IPS-15b (cell line): ENCODE measurements around the gene PCOLCE2.

Experiments used
- H3K27me3 ChIP-seq: one replicate; pipeline ENCODE4 v1.6.1; 2013; ENCODE audit warnings: low read length; ENCODE audit not compliant: control insufficient read depth, insufficient read depth
- H3K36me3 ChIP-seq: one replicate; pipeline ENCODE4 v1.6.1; 2013; ENCODE audit warnings: low read length; ENCODE audit not compliant: control insufficient read depth, insufficient read depth
- H3K4me1 ChIP-seq: one replicate; pipeline ENCODE4 v1.6.1; 2013; ENCODE audit warnings: mild to moderate bottlenecking, low read length; ENCODE audit not compliant: control insufficient read depth, insufficient read depth
- H3K4me3 ChIP-seq: one replicate; pipeline ENCODE4 v1.5.1; 2013; ENCODE audit warnings: low read depth, low read length
- H3K9ac ChIP-seq: one replicate; pipeline ENCODE4 v1.6.1; 2013; ENCODE audit warnings: low read depth, mild to moderate bottlenecking, low read length
- H3K9me3 ChIP-seq: one replicate; pipeline ENCODE4 v1.6.1; 2013; ENCODE audit warnings: mild to moderate bottlenecking, low read length; ENCODE audit not compliant: control insufficient read depth, insufficient read depth

The PCOLCE2 gene

DNA sequence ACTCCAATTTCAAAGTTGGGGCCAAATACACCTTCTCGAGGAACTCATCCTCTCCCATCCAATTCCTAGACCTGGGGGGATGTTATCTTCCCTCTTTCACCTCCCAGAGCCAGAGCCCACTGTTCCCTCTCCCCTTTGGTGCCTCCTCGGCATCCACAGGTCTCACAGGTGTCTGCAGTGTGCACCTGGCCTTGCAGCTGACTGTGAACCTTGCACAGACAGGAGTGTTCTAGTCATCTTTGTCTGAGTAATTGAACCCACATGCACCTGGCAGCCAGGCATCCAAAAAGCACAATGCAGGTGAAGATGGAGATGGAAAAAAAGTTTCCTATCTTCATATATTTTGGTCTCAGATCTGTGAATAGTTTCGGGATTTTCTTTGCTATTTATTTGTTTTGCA, 30.8 kb downstream of the PCOLCE2 start:
- Histone ChIP-seq H3K4me1 (peaks cover 25% of the 10 kb centered on the region), H3K27me3 (no peaks in the 10 kb centered on the region), H3K9ac (no peak overlapping the region), H3K9me3 (no peaks in the 10 kb centered on the region), H3K36me3 (no peaks in the 10 kb centered on the region), H3K4me3 (no peak overlapping the region)

DNA sequence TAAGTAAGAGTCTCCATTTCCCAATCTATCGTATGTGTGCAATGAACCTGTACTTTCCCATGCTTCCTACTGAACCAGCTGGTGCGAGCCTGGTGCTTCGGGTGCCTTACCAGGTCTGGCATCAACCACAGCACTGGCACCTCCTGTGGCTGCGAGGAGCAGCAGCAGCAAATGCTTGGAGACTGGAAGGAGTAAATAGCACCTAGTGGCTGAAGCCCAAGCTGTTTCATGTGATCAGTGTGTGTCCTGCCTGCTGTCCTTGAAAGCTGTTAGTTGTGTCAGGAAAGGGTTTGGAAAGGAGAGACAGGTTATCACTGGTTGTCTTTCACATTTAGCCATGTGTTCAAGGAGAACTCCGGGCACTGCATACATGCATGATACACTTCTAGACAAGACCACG, 31.8 kb downstream of the PCOLCE2 start:
- H3K9me3 ChIP-seq = no peaks in the 10 kb centered on the region
- no peaks in the 10 kb centered on the region for H3K36me3 ChIP-seq
- H3K4me3 ChIP-seq = no peak overlapping the region
- no peak overlapping the region for H3K9ac ChIP-seq
- no peaks in the 10 kb centered on the region for H3K27me3 ChIP-seq
- H3K4me1 ChIP-seq = peaks cover 16% of the 10 kb centered on the region

DNA sequence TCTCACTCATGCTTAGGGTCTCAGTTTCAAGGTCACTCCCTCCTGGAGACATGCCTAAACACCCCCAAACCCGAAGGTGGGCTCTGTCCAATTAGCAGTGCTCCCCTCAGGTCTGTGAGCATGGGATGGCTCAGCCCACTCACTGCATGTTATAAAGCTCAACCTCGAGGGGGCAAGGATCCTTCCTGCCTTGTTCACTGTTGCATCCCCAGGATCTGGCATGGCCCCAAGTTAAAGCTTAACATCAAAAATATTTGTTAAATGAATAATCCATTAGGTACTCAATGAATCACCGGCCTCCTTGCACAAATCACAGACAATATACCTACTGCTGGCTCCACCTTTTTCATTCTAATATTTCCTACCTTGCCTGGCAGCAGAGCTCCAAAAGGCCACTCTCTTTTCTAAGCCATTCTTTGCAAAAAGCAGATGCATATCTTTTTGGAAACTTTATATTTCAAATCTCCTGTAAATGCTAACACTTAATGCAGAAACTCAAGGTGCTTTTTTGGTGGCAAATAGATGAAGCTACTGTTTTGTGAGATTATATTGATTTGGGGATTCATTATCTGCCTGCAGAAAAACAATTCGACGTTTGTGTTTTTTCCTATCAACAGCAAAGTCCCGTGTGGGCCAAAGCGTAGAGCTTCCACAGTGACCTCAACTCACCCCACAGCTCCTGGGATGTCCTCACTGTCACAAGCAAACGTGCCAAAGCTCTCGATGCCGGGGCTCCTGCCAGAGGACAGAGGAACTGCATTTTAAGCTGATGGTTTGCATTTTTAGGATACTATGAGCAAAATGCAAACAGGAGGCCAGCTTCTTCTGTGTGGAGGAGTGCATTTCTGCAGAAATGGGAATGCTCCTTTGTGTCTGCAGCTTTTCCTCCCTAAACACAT, 35.4 kb downstream of the PCOLCE2 start:
- Histone ChIP-seq H3K9me3 (no peaks in the 10 kb centered on the region), H3K4me3 (no peak overlapping the region)

DNA sequence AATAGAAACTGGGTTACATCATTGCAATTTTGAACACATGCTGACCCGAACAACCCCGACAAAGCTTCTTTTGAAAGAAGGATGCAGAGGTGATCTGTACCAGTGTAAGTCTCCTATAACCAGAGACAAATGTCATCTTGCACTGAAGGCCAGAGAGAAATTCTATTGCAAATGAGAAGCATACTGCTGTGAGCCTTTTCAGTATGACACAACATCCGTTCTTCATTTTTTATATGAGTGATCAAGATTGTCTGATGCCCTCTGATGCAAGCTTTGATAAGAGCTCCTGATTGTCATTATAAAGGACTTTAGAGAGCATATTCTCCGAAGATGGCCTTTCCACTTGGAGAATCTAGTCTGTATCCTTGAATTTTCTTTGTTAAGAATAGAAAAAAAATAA, 36.9 kb downstream of the PCOLCE2 start:
- peaks cover 5% of the 10 kb centered on the region for H3K4me1 ChIP-seq

More for the DNA sequence above, 35.4 kb downstream of the PCOLCE2 start:
- Histone ChIP-seq H3K27me3 (no peaks in the 10 kb centered on the region), H3K9ac (no peak overlapping the region), H3K36me3 (no peaks in the 10 kb centered on the region), H3K4me1 (peaks cover 5% of the 10 kb centered on the region)

DNA sequence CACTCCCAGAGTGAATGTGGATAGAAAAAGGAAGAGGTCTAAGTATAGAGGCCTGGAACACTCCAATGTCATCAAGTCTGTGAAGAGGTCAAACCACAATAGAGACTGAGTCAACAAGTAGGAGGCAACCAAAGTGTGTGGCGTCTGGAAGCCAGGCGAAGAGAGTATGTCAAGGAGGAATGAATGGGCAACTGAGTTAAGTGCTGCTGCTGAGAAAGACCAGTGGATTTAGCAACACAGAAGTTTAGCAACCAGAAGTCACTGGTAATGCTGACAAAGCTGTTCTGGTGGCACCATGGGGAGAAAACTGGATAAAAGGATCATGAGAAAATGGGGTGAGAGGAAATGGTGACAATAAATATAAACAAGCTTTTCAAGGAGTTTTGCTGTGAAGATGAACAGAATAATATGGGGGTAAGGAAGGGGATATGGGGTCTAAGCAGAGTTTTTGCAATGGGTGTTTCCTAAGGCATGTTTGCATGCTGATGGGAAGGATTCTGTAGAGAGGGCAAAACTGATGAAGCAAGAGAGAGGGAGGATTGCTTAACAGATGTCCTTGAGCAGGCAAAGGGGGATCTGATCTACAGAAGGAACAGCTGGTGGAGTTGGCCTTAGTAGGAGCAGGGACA, 38.4 kb downstream of the PCOLCE2 start:
- H3K9ac ChIP-seq = no peak overlapping the region
- H3K36me3 ChIP-seq = no peaks in the 10 kb centered on the region
- H3K27me3 ChIP-seq = no peaks in the 10 kb centered on the region
- no peaks in the 10 kb centered on the region for H3K9me3 ChIP-seq
- peaks cover 5% of the 10 kb centered on the region for H3K4me1 ChIP-seq
- no peak overlapping the region for H3K4me3 ChIP-seq

More for the DNA sequence above, 36.9 kb downstream of the PCOLCE2 start:
- no peaks in the 10 kb centered on the region for H3K9me3 ChIP-seq
- H3K9ac ChIP-seq = no peak overlapping the region
- H3K4me3 ChIP-seq = no peak overlapping the region
- H3K36me3 ChIP-seq = no peaks in the 10 kb centered on the region
- H3K27me3 ChIP-seq = no peaks in the 10 kb centered on the region

DNA sequence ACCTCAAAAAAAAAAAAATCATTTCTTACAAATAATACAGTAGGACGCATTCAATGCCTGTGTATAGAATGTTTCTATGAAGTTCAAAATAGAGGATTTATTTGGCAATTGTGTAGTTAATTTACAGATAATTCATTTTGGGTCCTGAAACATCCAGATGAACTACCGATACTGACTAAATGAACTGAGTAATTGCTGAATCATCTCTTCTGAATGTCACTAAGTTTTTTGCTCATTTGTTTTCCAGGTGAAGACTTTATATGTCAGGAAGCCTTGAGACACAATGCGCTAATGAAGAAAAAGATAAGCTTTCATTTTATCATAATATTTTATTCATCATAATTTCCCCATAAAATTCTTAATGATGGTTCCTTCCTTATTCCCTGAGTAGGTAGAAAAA, 39.7 kb downstream of the PCOLCE2 start:
- Histone ChIP-seq H3K4me1 (peaks cover 5% of the 10 kb centered on the region), H3K4me3 (no peak overlapping the region), H3K36me3 (no peaks in the 10 kb centered on the region), H3K9me3 (no peaks in the 10 kb centered on the region), H3K27me3 (no peaks in the 10 kb centered on the region), H3K9ac (no peak overlapping the region)

DNA sequence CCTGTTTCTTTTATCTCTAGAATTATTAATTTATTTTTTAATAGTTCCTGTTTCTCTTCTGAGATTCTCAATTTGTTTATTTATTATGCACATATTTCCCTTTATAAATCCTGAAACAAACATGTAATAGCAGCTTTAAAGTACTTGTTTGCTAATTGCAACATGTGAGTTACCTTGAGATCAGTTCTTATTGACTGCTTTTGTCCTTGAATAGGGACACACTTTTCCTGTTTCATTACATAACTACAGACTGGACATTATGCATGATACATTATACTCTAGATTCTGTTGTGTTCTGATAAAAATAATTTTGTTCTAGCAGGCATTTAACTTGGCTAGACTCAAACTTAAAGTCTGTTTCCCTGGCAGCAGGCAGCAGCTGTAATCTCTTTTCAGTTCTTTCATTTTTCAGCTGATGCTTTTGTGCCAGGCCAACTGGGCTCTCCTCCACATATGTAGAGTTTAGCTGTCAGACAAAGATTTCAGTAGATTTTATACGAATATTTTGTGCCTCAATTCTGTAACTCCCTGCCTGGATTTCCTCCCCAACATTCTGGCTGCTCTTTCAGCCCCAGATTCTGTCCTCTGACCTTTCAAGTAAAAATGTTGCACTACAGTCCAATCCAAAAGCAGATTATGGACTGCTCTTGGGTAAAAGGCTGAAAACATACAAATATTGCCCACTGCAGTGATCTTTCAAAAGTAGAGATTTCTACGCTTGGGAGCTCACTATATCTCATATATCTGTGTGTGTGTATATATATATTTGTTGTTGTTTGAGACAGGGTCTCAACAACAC, 41.9 kb downstream of the PCOLCE2 start:
- Histone ChIP-seq H3K9me3 (no peaks in the 10 kb centered on the region), H3K27me3 (no peaks in the 10 kb centered on the region), H3K4me1 (no peaks in the 10 kb centered on the region), H3K4me3 (no peak overlapping the region), H3K9ac (no peak overlapping the region), H3K36me3 (no peaks in the 10 kb centered on the region)

DNA sequence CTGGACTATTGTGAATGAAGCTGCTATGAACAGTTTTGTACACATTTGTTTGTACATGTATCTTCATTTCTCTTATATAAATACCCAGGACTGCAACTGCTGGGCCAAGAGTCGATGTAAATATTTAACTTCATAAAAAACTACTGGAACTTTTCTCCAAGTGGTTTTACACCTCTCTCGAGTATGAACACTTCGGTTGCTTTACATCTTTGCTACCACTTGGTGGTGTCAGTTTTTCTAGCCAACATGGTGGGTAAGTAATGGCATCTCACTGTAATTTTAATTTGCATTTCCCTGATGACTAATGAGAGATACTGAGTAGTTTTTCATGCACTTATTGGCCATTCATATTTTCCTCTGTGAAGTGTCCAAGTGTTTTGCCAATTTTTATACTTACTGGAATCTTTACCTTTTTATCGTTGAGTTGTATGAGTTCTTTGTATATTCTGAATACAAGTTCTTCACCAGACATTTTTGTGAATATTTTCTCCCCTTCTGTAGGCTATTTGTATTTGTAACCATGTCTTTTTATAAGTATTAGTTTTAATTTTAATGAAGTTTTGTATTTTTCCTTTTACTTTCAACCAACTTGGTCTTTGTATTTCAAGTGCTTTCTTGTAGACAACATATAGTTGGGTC, 44.4 kb downstream of the PCOLCE2 start:
- no peaks in the 10 kb centered on the region for H3K36me3 ChIP-seq
- no peaks in the 10 kb centered on the region for H3K9me3 ChIP-seq
- H3K4me3 ChIP-seq = no peak overlapping the region
- H3K4me1 ChIP-seq = no peaks in the 10 kb centered on the region
- H3K27me3 ChIP-seq = no peaks in the 10 kb centered on the region
- no peak overlapping the region for H3K9ac ChIP-seq

DNA sequence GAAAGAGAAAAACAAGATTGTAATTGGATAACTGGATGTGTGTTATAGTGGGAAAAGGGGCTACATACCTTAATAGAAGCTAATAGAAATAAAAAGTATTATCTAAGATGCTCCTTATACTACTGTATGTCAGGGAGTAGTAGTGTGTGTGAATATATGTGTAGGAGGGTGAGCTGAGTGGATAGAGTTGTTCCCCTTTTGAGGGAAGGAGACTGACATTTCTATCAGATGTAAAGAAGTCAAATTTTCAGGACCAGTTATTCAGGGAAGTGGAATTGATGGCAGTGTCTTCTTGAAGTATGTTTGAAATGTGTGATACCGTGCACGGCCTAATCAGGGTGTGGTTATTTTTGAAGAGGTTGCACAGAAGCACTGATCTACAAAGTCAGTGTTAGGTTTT, 49.1 kb downstream of the PCOLCE2 start:
- H3K4me1 ChIP-seq = no peaks in the 10 kb centered on the region
- H3K4me3 ChIP-seq = no peak overlapping the region
- peaks cover 3% of the 10 kb centered on the region for H3K9me3 ChIP-seq
- H3K36me3 ChIP-seq = no peaks in the 10 kb centered on the region
- H3K27me3 ChIP-seq = no peaks in the 10 kb centered on the region
- no peak overlapping the region for H3K9ac ChIP-seq

DNA sequence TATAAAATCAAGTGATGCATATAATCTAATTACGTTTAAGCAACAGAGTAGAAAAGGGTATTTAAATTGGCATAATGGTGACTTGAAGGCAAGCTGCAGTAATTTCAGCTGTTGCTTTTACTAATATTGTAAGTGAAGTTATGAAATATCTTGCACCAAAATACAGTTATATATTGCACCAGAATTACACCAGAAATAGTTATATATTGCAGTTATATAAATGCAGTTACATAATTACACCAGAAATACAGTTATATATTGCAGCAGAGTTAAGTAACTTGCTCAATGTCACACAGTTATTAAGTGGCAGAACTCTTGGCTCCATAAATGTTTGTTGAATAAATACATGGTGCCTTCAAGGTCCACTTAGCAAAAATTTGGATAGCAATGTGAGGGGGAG, 51.4 kb downstream of the PCOLCE2 start:
- H3K9ac ChIP-seq = no peak overlapping the region
- no peaks in the 10 kb centered on the region for H3K36me3 ChIP-seq
- no peaks in the 10 kb centered on the region for H3K4me1 ChIP-seq
- peaks cover 3% of the 10 kb centered on the region for H3K9me3 ChIP-seq
- no peaks in the 10 kb centered on the region for H3K27me3 ChIP-seq
- H3K4me3 ChIP-seq = no peak overlapping the region

DNA sequence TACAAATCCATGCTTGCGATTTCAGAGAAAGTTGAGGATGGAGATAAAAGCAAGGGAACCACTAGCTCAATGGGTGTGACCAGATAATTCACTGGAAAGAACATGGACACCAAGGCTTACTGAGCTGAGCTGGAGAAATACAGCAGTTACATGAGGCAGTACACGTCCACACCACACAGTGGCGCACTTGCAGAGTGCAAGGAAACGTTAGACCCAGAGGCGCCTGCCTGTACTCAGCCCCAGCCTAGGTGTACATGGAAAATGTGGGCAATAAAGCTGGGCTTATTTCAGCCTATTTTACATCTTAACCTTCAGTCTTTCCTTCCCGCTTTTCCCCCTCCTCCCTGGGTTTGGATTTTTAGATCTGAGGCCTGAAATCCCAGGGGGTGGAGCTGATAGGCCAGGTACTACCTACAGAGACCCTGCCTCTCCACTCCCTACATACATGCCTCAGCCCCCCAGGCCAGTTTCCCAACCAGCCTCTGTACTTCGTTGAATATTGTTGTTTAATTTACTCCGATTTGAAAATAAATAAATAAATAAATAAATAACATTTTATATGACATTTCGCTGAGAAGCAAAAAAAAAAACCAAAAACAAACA, 60.1 kb downstream of the PCOLCE2 start:
- Histone ChIP-seq H3K36me3 (no peaks in the 10 kb centered on the region), H3K4me3 (no peak overlapping the region), H3K9ac (no peak overlapping the region), H3K9me3 (no peaks in the 10 kb centered on the region), H3K27me3 (no peaks in the 10 kb centered on the region), H3K4me1 (no peaks in the 10 kb centered on the region)
